B cell (primary cell): Measurements from ENCODE around the gene LGI1. TPM values are rescaled to one million over a fixed set of nuclear protein-coding genes. Genes with fewer than 3 reads are reported as not detected.

Experiments used
- ATAC-seq: fragments of 200-7000 bp; cut with Tn5 transposase; one replicate; pipeline ENCODE4 v1.10.0; 2021; ENCODE audit warnings: low read depth, mild to moderate bottlenecking, moderate number of reproducible peaks, moderate library complexity
- CTCF ChIA-PET: fragments of 350-600 bp; sonication (Branson Sonifier 250); formaldehyde crosslinking; loops from one replicate; lab custom pipeline; 2021; ENCODE audit warnings: antibody characterized with exemption, inconsistent platforms; lab: Charles Lee
- POLR2A ChIA-PET: fragments of 350-600 bp; sonication (Branson Sonifier 250); formaldehyde crosslinking; loops from one replicate; lab custom pipeline; 2021; ENCODE audit warnings: antibody characterized with exemption; lab: Charles Lee
- DNase-seq: peaks from one replicate; pipeline ENCODE4 v3.0.0; 2013
- H2AFZ ChIP-seq: 2 replicates; pipeline ENCODE4 v1.6.1; 2012; ENCODE audit warnings: mild to moderate bottlenecking, low read depth, low read length; ENCODE audit not compliant: insufficient read depth, poor library complexity, severe bottlenecking
- H3K27ac ChIP-seq, 2 donors: 1 replicate in 1 of 2; 2 replicates in 1 of 2; pipeline ENCODE4 v1.5.1; 2012 to 2013; ENCODE audit warnings: low read length in 2 of 2, mild to moderate bottlenecking in 2 of 2, moderate library complexity in 1 of 2
- H3K27me3 ChIP-seq, 4 experiments: fragments of 200-600 bp in 1 of 4; sonication (generic) in 1 of 4; replicated peaks in 1 of 4; 1 replicate in 2 of 4; 2 replicates in 2 of 4; pipeline versions ENCODE4 v1.6.1 to v1.7.0; 2013 to 2016; ENCODE audit warnings: low read length in 3 of 4, mild to moderate bottlenecking in 2 of 4, mixed read lengths in 1 of 4, moderate library complexity in 1 of 4; ENCODE audit not compliant: insufficient read depth in 4 of 4, control insufficient read depth in 3 of 4; ENCODE audit errors: control extremely low read depth in 1 of 4
- H3K36me3 ChIP-seq, 2 experiments: replicated peaks in 1 of 2; 1 replicate in 1 of 2; 2 replicates in 1 of 2; pipeline versions ENCODE4 v1.6.1 to v1.7.1; 2013; ENCODE audit warnings: low read length in 1 of 2; ENCODE audit not compliant: insufficient read depth in 2 of 2, control insufficient read depth in 1 of 2; ENCODE audit errors: control extremely low read depth in 1 of 2, extremely low read depth in 1 of 2
- H3K4me1 ChIP-seq, 2 donors: fragments of 200-600 bp in 1 of 2; sonication (generic) in 1 of 2; 1 replicate in 1 of 2; 2 replicates in 1 of 2; pipeline versions ENCODE4 v1.5.1 to v1.6.1; 2013 to 2017; ENCODE audit warnings: low read length in 2 of 2; ENCODE audit not compliant: control insufficient read depth in 2 of 2, insufficient read depth in 2 of 2
- H3K4me2 ChIP-seq: replicated peaks from 2 replicates; pipeline ENCODE3; 2012; ENCODE audit warnings: mild to moderate bottlenecking, low read depth, low read length; ENCODE audit not compliant: poor library complexity, severe bottlenecking
- H3K4me3 ChIP-seq, 5 experiments: fragments of 200-600 bp in 1 of 5; sonication (generic) in 1 of 5; 1 replicate in 3 of 5; 2 replicates in 2 of 5; pipeline versions ENCODE4 v1.5.1 to v1.7.0; 2011 to 2016; ENCODE audit warnings: low read length in 4 of 5, mild to moderate bottlenecking in 4 of 5, low read depth in 2 of 5, control low read depth in 1 of 5, moderate library complexity in 1 of 5; ENCODE audit not compliant: insufficient read depth in 1 of 5; ENCODE audit errors: control extremely low read depth in 1 of 5, extremely low read depth in 1 of 5
- H3K79me2 ChIP-seq: fragments of 200-600 bp; sonication (generic); one replicate; pipeline ENCODE4 v1.6.0; 2016; ENCODE audit warnings: low read length; ENCODE audit not compliant: control insufficient read depth, insufficient read depth
- H3K9ac ChIP-seq: fragments of 200-600 bp; sonication (generic); 2 replicates; pipeline ENCODE4 v1.6.1; 2017; ENCODE audit warnings: mild to moderate bottlenecking, low read length, moderate library complexity
- H3K9me3 ChIP-seq, 3 donors: one replicate each; pipeline versions ENCODE4 v1.6.1 to v1.7.1; 2013; ENCODE audit warnings: low read length in 2 of 3; ENCODE audit not compliant: control insufficient read depth in 2 of 3, insufficient read depth in 1 of 3; ENCODE audit errors: control extremely low read depth in 1 of 3
- H4K20me1 ChIP-seq: 2 replicates; pipeline ENCODE4 v1.6.0; 2012; ENCODE audit warnings: mild to moderate bottlenecking, low read length; ENCODE audit not compliant: insufficient read depth, control insufficient read depth, poor library complexity, severe bottlenecking
- H3K27ac Mint-ChIP-seq: one replicate; pipeline ENCODE4 v1.8.0; 2021; ENCODE audit warnings: mixed read lengths
- H3K27me3 Mint-ChIP-seq: one replicate; pipeline ENCODE4 v1.8.0; 2021; ENCODE audit warnings: mixed read lengths
- H3K4me1 Mint-ChIP-seq: one replicate; pipeline ENCODE4 v1.8.0; 2021; ENCODE audit warnings: mixed read lengths
- H3K4me3 Mint-ChIP-seq: one replicate; pipeline ENCODE4 v1.8.0; 2021; ENCODE audit warnings: mixed read lengths
- H3K9me3 Mint-ChIP-seq: one replicate; pipeline ENCODE4 v1.8.0; 2022; ENCODE audit warnings: mixed read lengths; ENCODE audit not compliant: insufficient read depth
- EZH2 ChIP-seq: IDR thresholded peaks from 2 replicates; pipeline ENCODE4 v1.6.1; 2012; ENCODE audit warnings: borderline replicate concordance, low read depth, mild to moderate bottlenecking, moderate library complexity, low read length; ENCODE audit not compliant: insufficient read depth, poor library complexity, severe bottlenecking
- WGBS: methylation state at CpG from one replicate; pipeline ENCODE4 v1.1.5; 2013; ENCODE audit warnings: missing lambda C conversion rate; ENCODE audit not compliant: insufficient coverage; 5-methylcytosine and 5-hydroxymethylcytosine counted together
- intact Hi-C: fragments of 100-400 bp; cut with micrococcal nuclease; formaldehyde crosslinking; loops from one replicate; pipeline ENCODE4 v1.10.0; 2022
- polyA plus RNA-seq: library from polyadenylated mRNA; depleted of rRNA; stranded (reverse); fragments of >200 nt; gene quantifications from 2 replicates; pipeline ENCODE4 v1.2.3, GENCODE V29; 2012
- total RNA-seq, 2 donors: library from RNA; stranded (reverse); fragments of 120-200 nt in 1 of 2; gene quantifications; 1 replicate in 1 of 2; 2 replicates in 1 of 2; pipeline versions ENCODE4 v1.2.3 to v1.2.4, GENCODE V29; 2013 to 2022
- TF ChIP-seq, protein P1 (sequence below): fragments of 200-600 bp; IDR thresholded peaks from one replicate; pipeline ENCODE4 v1.8.0; 2022; ENCODE audit warnings: antibody characterized with exemption, mild to moderate bottlenecking

Gene LGI1
- total and polyA plus RNA-seq, 2 donors (not counting 1 experiment from before 2014, with no cell fraction given), result not detected

DNA sequence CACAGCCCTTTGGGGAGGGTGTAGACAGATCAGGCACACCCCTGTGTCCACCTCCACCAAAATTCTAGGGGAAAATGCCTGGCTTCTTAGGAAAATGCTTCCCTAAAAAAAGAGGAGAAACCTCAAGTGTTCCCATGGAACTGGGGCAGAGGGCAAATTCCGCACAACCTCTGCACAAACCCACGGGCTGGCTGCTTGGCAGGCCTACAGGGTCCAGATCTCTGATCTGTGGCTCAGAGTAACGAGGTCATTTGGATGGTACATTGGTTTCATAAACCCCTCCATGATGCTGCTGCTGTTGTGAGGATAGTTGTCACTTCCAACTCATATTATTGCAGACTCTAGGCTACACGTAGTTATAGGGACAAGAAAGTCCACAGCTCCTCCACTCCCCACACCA is 16.0 kb downstream of the LGI1 start:
- Histone ChIP-seq H3K9me3 (no peaks in the 10 kb centered on the region), H3K27me3 (peaks cover 0 to 8% (median 5%) of the 10 kb centered on the region in 4 experiments), H3K79me2 (no peaks in the 10 kb centered on the region), H4K20me1 (no peaks in the 10 kb centered on the region), H3K9ac (no peak overlapping the region), H3K4me2 (no peak overlapping the region), H3K4me3 (no peak overlapping the region), H3K36me3 (no peaks in the 10 kb centered on the region), H3K4me1 (no peaks in the 10 kb centered on the region), H3K27ac (no peak overlapping the region), H2AFZ (no peak overlapping the region)
- CTCF ChIA-PET, result no interaction called here
- intact Hi-C loops, result no loop called here
- POLR2A ChIA-PET, result no interaction called here
- H3K27me3 Mint-ChIP-seq, result peaks cover 29% of the 10 kb centered on the region
- no peak overlapping the region for H3K27ac Mint-ChIP-seq
- DNase-seq (no peak), ATAC-seq (no peak)
- no peaks in the 10 kb centered on the region for H3K9me3 Mint-ChIP-seq
- TF ChIP-seq EZH2, result no peak
- TF ChIP-seq, protein P1, sequence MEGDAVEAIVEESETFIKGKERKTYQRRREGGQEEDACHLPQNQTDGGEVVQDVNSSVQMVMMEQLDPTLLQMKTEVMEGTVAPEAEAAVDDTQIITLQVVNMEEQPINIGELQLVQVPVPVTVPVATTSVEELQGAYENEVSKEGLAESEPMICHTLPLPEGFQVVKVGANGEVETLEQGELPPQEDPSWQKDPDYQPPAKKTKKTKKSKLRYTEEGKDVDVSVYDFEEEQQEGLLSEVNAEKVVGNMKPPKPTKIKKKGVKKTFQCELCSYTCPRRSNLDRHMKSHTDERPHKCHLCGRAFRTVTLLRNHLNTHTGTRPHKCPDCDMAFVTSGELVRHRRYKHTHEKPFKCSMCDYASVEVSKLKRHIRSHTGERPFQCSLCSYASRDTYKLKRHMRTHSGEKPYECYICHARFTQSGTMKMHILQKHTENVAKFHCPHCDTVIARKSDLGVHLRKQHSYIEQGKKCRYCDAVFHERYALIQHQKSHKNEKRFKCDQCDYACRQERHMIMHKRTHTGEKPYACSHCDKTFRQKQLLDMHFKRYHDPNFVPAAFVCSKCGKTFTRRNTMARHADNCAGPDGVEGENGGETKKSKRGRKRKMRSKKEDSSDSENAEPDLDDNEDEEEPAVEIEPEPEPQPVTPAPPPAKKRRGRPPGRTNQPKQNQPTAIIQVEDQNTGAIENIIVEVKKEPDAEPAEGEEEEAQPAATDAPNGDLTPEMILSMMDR, result no peak
- H3K4me1 Mint-ChIP-seq, result no peaks in the 10 kb centered on the region
- H3K4me3 Mint-ChIP-seq, result no peak overlapping the region
- WGBS, result 83% methylated on average over 2 of the region's 4 CpGs

- Histone ChIP-seq H3K36me3 (no peaks in the 10 kb centered on the region), H2AFZ (no peak overlapping the region), H4K20me1 (no peaks in the 10 kb centered on the region), H3K27me3 (peaks cover 0 to 8% (median 2%) of the 10 kb centered on the region in 4 experiments), H3K4me1 (no peaks in the 10 kb centered on the region), H3K79me2 (no peaks in the 10 kb centered on the region), H3K27ac (no peak overlapping the region), H3K4me3 (no peak overlapping the region), H3K4me2 (no peak overlapping the region), H3K9ac (no peak overlapping the region), H3K9me3 (no peaks in the 10 kb centered on the region)
- ChIA-PET CTCF (no interaction called here), POLR2A (no interaction called here)
- intact Hi-C loops, result no loop called here
- H3K27ac Mint-ChIP-seq, result no peak overlapping the region
- peaks cover 22% of the 10 kb centered on the region for H3K27me3 Mint-ChIP-seq
- H3K9me3 Mint-ChIP-seq, result no peaks in the 10 kb centered on the region
- ATAC-seq (no peak), DNase-seq (no peak)
- no peaks in the 10 kb centered on the region for H3K4me1 Mint-ChIP-seq
- no CpG with 5 or more reads among the region's 5 CpGs for WGBS
- TF ChIP-seq EZH2, result no peak
- TF ChIP-seq, protein P1, result no peak
- no peak overlapping the region for H3K4me3 Mint-ChIP-seq
Measured at GRCh38 chr10:93775356-93775755, 17.6 kb downstream of the LGI1 start.
